ENCODE results near the gene ATXN1.

Gene ATXN1

DNA sequence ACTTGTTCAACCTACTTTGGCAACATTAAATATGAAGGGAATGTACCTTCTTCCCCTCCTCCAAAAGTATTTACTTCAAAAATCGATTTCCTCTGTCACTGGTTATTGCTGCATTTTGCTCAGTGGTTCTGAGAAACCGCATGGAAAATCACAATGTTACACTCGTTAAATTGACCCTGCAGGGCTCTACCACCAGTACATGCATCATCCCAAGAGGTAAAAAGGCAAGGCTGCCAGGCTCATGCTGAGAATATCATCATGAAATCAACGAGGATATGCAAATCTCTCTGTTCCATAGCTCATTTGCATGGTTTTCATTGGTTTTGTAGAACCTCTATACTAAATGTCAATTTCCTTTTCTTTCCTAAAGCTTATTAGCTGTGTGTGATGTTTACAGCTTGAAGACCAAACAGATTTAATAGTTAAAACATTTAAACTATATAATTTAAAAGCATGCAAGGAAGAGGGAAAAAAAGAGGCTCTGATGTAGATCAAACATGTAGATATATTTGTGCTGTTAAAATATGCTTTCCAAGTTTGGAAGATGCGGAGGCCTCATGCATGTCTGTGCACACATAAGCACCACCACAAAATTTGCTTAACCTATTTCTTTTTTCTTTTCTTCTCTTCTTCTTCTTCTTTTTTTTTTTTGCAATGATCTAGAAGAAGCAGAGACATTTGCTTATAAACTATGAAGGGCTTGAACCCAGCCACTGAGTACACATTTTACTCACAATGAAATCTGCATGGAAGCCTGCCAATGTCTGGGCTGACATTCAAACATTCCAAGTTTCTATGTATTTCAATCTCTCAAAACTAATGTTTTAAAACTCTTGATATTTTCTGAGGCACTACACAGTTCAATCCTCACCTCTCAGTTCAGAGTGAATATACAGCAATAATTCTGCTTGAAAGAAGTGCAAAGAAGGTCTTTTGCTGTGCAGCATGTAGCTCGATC lies 328.9 kb downstream of the ATXN1 start:
- no peak overlapping the region for H3K4me3 ChIP-seq (ENCODE audit: low read depth, low read length)
- TF ChIP-seq CTCF (IDR thresholded peaks at IDR 0.05; ENCODE audit: low read depth, low read length): no peak

- H3K4me3 ChIP-seq (ENCODE audit: low read depth, low read length): no peak overlapping the region
- TF ChIP-seq CTCF (IDR thresholded peaks at IDR 0.05; ENCODE audit: low read depth, low read length): no peak
Measured at GRCh38 chr6:16431106-16431505, 330.2 kb downstream of the ATXN1 start.

GRCh38 chr6:16430391-16431089 lies 330.7 kb downstream of the ATXN1 start:
- H3K4me3 ChIP-seq (ENCODE audit: low read depth, low read length): no peak overlapping the region

GRCh38 chr6:16429669-16430068 lies 331.6 kb downstream of the ATXN1 start:
- H3K4me3 ChIP-seq (ENCODE audit: low read depth, low read length): no peak overlapping the region
- no peak for TF ChIP-seq CTCF (IDR thresholded peaks at IDR 0.05; ENCODE audit: low read depth, low read length)

More at GRCh38 chr6:16430391-16431089, 330.7 kb downstream of the ATXN1 start:
- TF ChIP-seq CTCF (IDR thresholded peaks at IDR 0.05; ENCODE audit: low read depth, low read length): no peak

DNA sequence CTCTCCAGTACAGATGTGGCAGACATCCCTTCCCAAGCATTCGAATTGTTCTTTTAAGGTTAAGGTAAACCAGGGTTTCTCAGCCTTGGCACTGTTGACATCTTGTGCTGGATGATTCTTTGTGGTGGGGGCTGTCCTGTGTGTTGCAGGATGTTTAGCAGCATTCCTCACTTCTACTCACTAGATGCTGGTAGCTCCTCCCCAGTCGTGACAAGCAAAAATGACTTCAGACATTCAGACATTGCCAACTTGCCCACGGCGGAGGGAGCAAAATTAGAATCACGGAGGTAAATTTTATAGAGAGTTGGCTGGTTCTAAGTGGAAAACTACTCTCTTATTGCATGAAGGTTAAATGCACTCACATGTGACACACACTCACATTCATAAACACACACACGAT lies 334.1 kb downstream of the ATXN1 start:
- no peak for TF ChIP-seq CTCF (IDR thresholded peaks at IDR 0.05; ENCODE audit: low read depth, low read length)
- H3K4me3 ChIP-seq (ENCODE audit: low read depth, low read length): no peak overlapping the region

- TF ChIP-seq CTCF (IDR thresholded peaks at IDR 0.05; ENCODE audit: low read depth, low read length): no peak
- H3K4me3 ChIP-seq (ENCODE audit: low read depth, low read length): no peak overlapping the region
Measured at GRCh38 chr6:16425881-16426615, 335.2 kb downstream of the ATXN1 start.
